GM12878 (cell line): ENCODE results near the gene RASD1. TPM values are rescaled to one million over a fixed set of nuclear protein-coding genes. Genes with fewer than 3 reads are reported as not detected.

Experiments
- ATAC-seq: fragments of 200-7000 bp; cut with Tn5 transposase; 3 replicates; pipeline ENCODE4 v1.9.1; 2020; ENCODE audit warnings: mild to moderate bottlenecking, moderate library complexity
- BruUV-seq: library from RNA; stranded (reverse); fragments of 400-500 nt; replicated peaks from 2 replicates; lab custom pipeline; 2021; lab: Mats Ljungman, UMichigan
- CTCF ChIA-PET: fragments of 300-600 bp; sonication (Branson Sonifier 250); formaldehyde crosslinking; extraction: SDS; loops from one replicate; lab custom pipeline; 2021; ENCODE audit warnings: inconsistent platforms; lab: Yijun Ruan, JAX
- POLR2A ChIA-PET: fragments of 350-600 bp; formaldehyde crosslinking; extraction: SDS; loops from one replicate; lab custom pipeline; 2021; ENCODE audit warnings: inconsistent platforms; lab: Charles Lee
- RAD21 ChIA-PET: fragments of 300-600 bp; sonication (Branson Sonifier 250); formaldehyde crosslinking; loops from one replicate; lab custom pipeline; 2023; ENCODE audit warnings: antibody characterized with exemption; ENCODE audit not compliant: unreplicated experiment; lab: Charles Lee
- SMC1A ChIA-PET: fragments of 300-600 bp; sonication (Branson Sonifier 250); formaldehyde crosslinking; loops from one replicate; lab custom pipeline; 2023; ENCODE audit not compliant: unreplicated experiment, uncharacterized antibody; lab: Charles Lee
- DNase-seq: peaks from one replicate; pipeline ENCODE4 v3.0.0-alpha.2; 2011; ENCODE audit warnings: low read depth, low spot score
- FAIRE-seq: peaks from 3 replicates; lab custom pipeline; 2011; peaks lifted over from hg19 to GRCh38; lab: Jason Lieb, UNC
- H2AFZ ChIP-seq: 2 replicates; pipeline ENCODE4 v1.6.0; 2011; ENCODE audit warnings: low read depth, low read length, control low read depth; ENCODE audit not compliant: control insufficient read depth
- H3K27ac ChIP-seq: 2 replicates; pipeline ENCODE4 v1.5.1; 2011; ENCODE audit warnings: control low read depth; ENCODE audit not compliant: control insufficient read depth, insufficient read depth
- H3K27me3 ChIP-seq, 2 experiments: replicated peaks in 1 of 2; 2 replicates each; pipeline versions ENCODE4 v1.6.0 to v1.6.1; 2011; ENCODE audit warnings: low read length in 1 of 2; ENCODE audit not compliant: control insufficient read depth in 2 of 2, insufficient read depth in 2 of 2
- H3K36me3 ChIP-seq, 2 experiments: 2 replicates each; pipeline ENCODE4 v1.5.1; 2011; ENCODE audit warnings: low read length in 1 of 2; ENCODE audit not compliant: control insufficient read depth in 2 of 2, insufficient read depth in 2 of 2
- H3K4me1 ChIP-seq: 2 replicates; pipeline ENCODE4 v1.6.1; 2011; ENCODE audit warnings: mild to moderate bottlenecking, low read length, moderate library complexity, mixed read lengths; ENCODE audit not compliant: control insufficient read depth, insufficient read depth
- H3K4me2 ChIP-seq: 2 replicates; pipeline ENCODE4 v1.6.0; 2011; ENCODE audit warnings: control low read depth; ENCODE audit not compliant: control insufficient read depth, insufficient read depth
- H3K4me3 ChIP-seq: fragments of 200-600 bp; sonication (generic); 2 replicates; pipeline ENCODE4 v1.5.1; 2016
- H3K79me2 ChIP-seq: 2 replicates; pipeline ENCODE4 v1.6.0; 2011; ENCODE audit warnings: low read length; ENCODE audit not compliant: control insufficient read depth, insufficient read depth
- H3K9ac ChIP-seq: 2 replicates; pipeline ENCODE4 v1.8.0; 2011; ENCODE audit warnings: low read length, control low read depth, mixed read lengths; ENCODE audit not compliant: control insufficient read depth, insufficient read depth
- H3K9me3 ChIP-seq: replicated peaks from 3 replicates; pipeline ENCODE4 v1.5.1; 2011; ENCODE audit warnings: mild to moderate bottlenecking, low read length; ENCODE audit not compliant: control insufficient read depth, insufficient read depth
- H4K20me1 ChIP-seq: 2 replicates; pipeline ENCODE4 v1.6.0; 2011; ENCODE audit not compliant: control insufficient read depth, insufficient read depth
- CHD2 ChIP-seq: IDR thresholded peaks from 2 replicates; pipeline ENCODE4 v1.6.1; 2011; ENCODE audit warnings: low read depth, low read length, improper control_type of control experiment, borderline replicate concordance
- ETV6 ChIP-seq, 2 experiments: fragments of 450-650 bp in 1 of 2; IDR thresholded peaks in 1 of 2; conservative IDR thresholded peaks in 1 of 2; 2 replicates each; pipeline ENCODE4 v1.6.1; 2014; ENCODE audit warnings: antibody characterized with exemption in 1 of 2, borderline replicate concordance in 1 of 2, low read depth in 1 of 2, mild to moderate bottlenecking in 1 of 2, moderate library complexity in 1 of 2
- FOS ChIP-seq: IDR thresholded peaks from 3 replicates; pipeline ENCODE4 v1.6.1; 2011; ENCODE audit warnings: borderline replicate concordance; ENCODE audit not compliant: insufficient read length; ENCODE audit errors: extremely low read depth
- NFIC ChIP-seq: IDR thresholded peaks from 2 replicates; pipeline ENCODE4 v1.6.1; 2012; ENCODE audit warnings: low read depth, mild to moderate bottlenecking, inconsistent platforms, low read length, moderate library complexity
- PAX5 ChIP-seq: IDR thresholded peaks from 2 replicates; pipeline ENCODE4 v1.6.1; 2011; ENCODE audit warnings: low read depth, low read length, borderline replicate concordance
- RB1 ChIP-seq: fragments of 450-650 bp; formaldehyde crosslinking; IDR thresholded peaks from 2 replicates; pipeline ENCODE4 v1.6.1; 2017; ENCODE audit warnings: mild to moderate bottlenecking, borderline replicate concordance
- REST ChIP-seq: IDR thresholded peaks from 2 replicates; pipeline ENCODE4 v1.6.1; 2012; ENCODE audit warnings: mild to moderate bottlenecking, low read depth, low read length
- SMAD5 ChIP-seq: IDR thresholded peaks from 2 replicates; pipeline ENCODE4 v1.6.1; 2016; ENCODE audit warnings: antibody characterized with exemption, low read depth
- ZNF592 ChIP-seq: fragments of 450-650 bp; IDR thresholded peaks from 2 replicates; pipeline ENCODE4 v1.6.1; 2017; ENCODE audit warnings: mild to moderate bottlenecking, moderate library complexity
- WGBS: methylation state at CpG from one replicate; pipeline ENCODE4 v1.1.6; 2016; ENCODE audit warnings: low lambda C conversion rate; ENCODE audit not compliant: insufficient replicate concordance, insufficient coverage; ENCODE audit errors: missing lambda C conversion rate; 5-methylcytosine and 5-hydroxymethylcytosine counted together
- in situ Hi-C: fragments of 300-500 bp; cut with MboI; formaldehyde crosslinking; loops from 9 replicates; pipeline ENCODE4 v1.14.3; 2018; ENCODE audit warnings: mixed read lengths
- intact Hi-C: fragments of 100-400 bp; cut with micrococcal nuclease; formaldehyde crosslinking; loops from one replicate; pipeline ENCODE4 v1.14.2; 2022; ENCODE audit not compliant: unreplicated experiment
- polyA plus RNA-seq, 11 experiments: library from polyadenylated mRNA; depleted of rRNA in 4 of 11; unstranded in 6 of 11; stranded (reverse) in 5 of 11; fragments of >200 nt; fragmentation: Nextera tagmentation in 4 of 11; fragmentation: Illumina TruSeq in 1 of 11; extraction: Ambion mirVana in 4 of 11; extraction: Trizol in 1 of 11; gene quantifications; 1 replicate in 1 of 11; 2 replicates in 10 of 11; pipeline versions ENCODE4 v1.2.1 to v1.2.3, GENCODE V29; 2011 to 2016; ENCODE audit warnings: inconsistent platforms in 2 of 11, missing spikeins in 2 of 11, low read depth in 1 of 11
- total RNA-seq, 4 experiments: library from RNA; depleted of rRNA in 3 of 4; stranded (reverse); fragments of >200 nt in 3 of 4; fragmentation: Illumina TruSeq in 1 of 4; extraction: Trizol in 1 of 4; gene quantifications; 2 replicates each; pipeline versions ENCODE4 v1.2.1 to v1.2.3, GENCODE V29; 2013 to 2021

The RASD1 gene
- total and polyA plus RNA-seq, 10 of the 15 experiments (the other 5 are each of a cell fraction or from before 2014, with no cell fraction given) = 0.14 to 0.33 TPM; not detected in 8

GRCh38 chr17:17514993-17515933, 19.1 kb upstream of the RASD1 start:
- Histone ChIP-seq H3K27me3 (no peaks in the 10 kb centered on the region), H4K20me1 (no peaks in the 10 kb centered on the region), H3K79me2 (no peaks in the 10 kb centered on the region), H3K9ac (no peak overlapping the region), H2AFZ (no peak overlapping the region), H3K4me3 (no peak overlapping the region), H3K4me1 (no peaks in the 10 kb centered on the region), H3K9me3 (no peaks in the 10 kb centered on the region), H3K36me3 (no peaks in the 10 kb centered on the region), H3K27ac (no peak overlapping the region), H3K4me2 (no peak overlapping the region)
- intact Hi-C loops (no loop called here), in situ Hi-C loops (no loop called here)
- ATAC-seq (no peak), FAIRE-seq (no peak), DNase-seq (no peak)
- RAD21 ChIA-PET = no interaction called here
- SMC1A ChIA-PET = no interaction called here
- BruUV-seq = no TSS peak
- TF ChIP-seq RB1 = no peak
- no peak for TF ChIP-seq SMAD5
- no peak for TF ChIP-seq ZNF592
- TF ChIP-seq FOS = no peak
- no peak for TF ChIP-seq REST
- TF ChIP-seq CHD2 = no peak
- no peak for TF ChIP-seq NFIC
- TF ChIP-seq PAX5 = no peak
- no peak for TF ChIP-seq ETV6 (conservative IDR thresholded peaks at IDR 0.05 in 1 of 2, IDR thresholded peaks at IDR 0.05 in 1 of 2; ENCODE audit: borderline replicate concordance in 1 of 2, low read depth in 1 of 2)
- WGBS = 65% methylated on average over 21 of the region's 21 CpGs
- POLR2A ChIA-PET = no interaction called here
- CTCF ChIA-PET = no interaction called here
